Measurements from ENCODE around the gene EPHA3. TPM values are rescaled to one million over a fixed set of nuclear protein-coding genes. Genes with fewer than 3 reads are reported as not detected.
A peak's percentile ranks its signal among the peaks of the same experiment; 100 is the strongest.

Gene EPHA3
- total RNA-seq, 2 donors from 2014 or later: 0.15 to 0.18 TPM

GRCh38 chr3:89245612-89246011 lies 138.2 kb downstream of the EPHA3 start:
- Mint-ChIP-seq H3K4me1 (no peaks in the 10 kb centered on the region), H3K36me3 (ENCODE audit: low read depth) (no peaks in the 10 kb centered on the region), H3K27me3 (ENCODE audit: insufficient read depth) (no peaks in the 10 kb centered on the region), H3K4me3 (no peak overlapping the region), H3K27ac (no peak overlapping the region), H3K9me3 (no peaks in the 10 kb centered on the region)
- Histone ChIP-seq H3K4me1 (ENCODE audit: control insufficient read depth, insufficient read depth, low read length) (no peaks in the 10 kb centered on the region), H3K9ac (ENCODE audit: extremely low read depth, low read length, poor library complexity, severe bottlenecking) (no peak overlapping the region), H3K27me3 (ENCODE audit: control insufficient read depth, insufficient read depth, low read length, poor library complexity, severe bottlenecking) (no peaks in the 10 kb centered on the region), H3K4me3 (ENCODE audit: low read length) (no peak overlapping the region), H3K9me3 (ENCODE audit: control insufficient read depth, low read length) (no peaks in the 10 kb centered on the region), H3K36me3 (ENCODE audit: control insufficient read depth, insufficient read depth, low read length) (no peaks in the 10 kb centered on the region), H3K27ac (ENCODE audit: low read depth, low read length) (peak overlapping the region; percentile 90)
- 88 to 98% methylated on average over 1 to 2 of the region's 2 CpGs for WGBS, 2 experiments (ENCODE audit: insufficient coverage in 1 of 2, insufficient read length in 1 of 2)
- no peak for DNase-seq
- TF ChIP-seq CTCF (conservative IDR thresholded peaks at IDR 0.05): no peak

- no peaks in the 10 kb centered on the region for H3K4me1 Mint-ChIP-seq
- DNase-seq: peak; percentile 78
- Histone ChIP-seq H3K27ac (ENCODE audit: low read depth, low read length) (peak overlapping the region; percentile 90), H3K36me3 (ENCODE audit: control insufficient read depth, insufficient read depth, low read length) (no peaks in the 10 kb centered on the region), H3K4me3 (ENCODE audit: low read length) (no peak overlapping the region), H3K9ac (ENCODE audit: extremely low read depth, low read length, poor library complexity, severe bottlenecking) (no peak overlapping the region), H3K27me3 (ENCODE audit: control insufficient read depth, insufficient read depth, low read length, poor library complexity, severe bottlenecking) (no peaks in the 10 kb centered on the region), H3K9me3 (ENCODE audit: control insufficient read depth, low read length) (no peaks in the 10 kb centered on the region), H3K4me1 (ENCODE audit: control insufficient read depth, insufficient read depth, low read length) (no peaks in the 10 kb centered on the region)
- TF ChIP-seq CTCF (conservative IDR thresholded peaks at IDR 0.05): peak; percentile 64
- H3K27me3 Mint-ChIP-seq (ENCODE audit: insufficient read depth): no peaks in the 10 kb centered on the region
- WGBS, 2 experiments (ENCODE audit: insufficient coverage in 1 of 2, insufficient read length in 1 of 2): no CpG with 5 or more reads among the region's 1 CpG
- H3K27ac Mint-ChIP-seq: no peak overlapping the region
- H3K9me3 Mint-ChIP-seq: no peaks in the 10 kb centered on the region
- no peak overlapping the region for H3K4me3 Mint-ChIP-seq
- no peaks in the 10 kb centered on the region for H3K36me3 Mint-ChIP-seq (ENCODE audit: low read depth)
Observed at GRCh38 chr3:89246326-89246725, 138.9 kb downstream of the EPHA3 start.

- H3K4me1 ChIP-seq (ENCODE audit: control insufficient read depth, insufficient read depth, low read length): no peaks in the 10 kb centered on the region
- no peak for TF ChIP-seq CTCF (conservative IDR thresholded peaks at IDR 0.05)
- H3K27ac ChIP-seq (ENCODE audit: low read depth, low read length): no peak overlapping the region
- H3K4me1 Mint-ChIP-seq: no peaks in the 10 kb centered on the region
- H3K9me3 Mint-ChIP-seq: no peaks in the 10 kb centered on the region
- H3K36me3 Mint-ChIP-seq (ENCODE audit: low read depth): no peaks in the 10 kb centered on the region
- no peaks in the 10 kb centered on the region for H3K27me3 ChIP-seq (ENCODE audit: control insufficient read depth, insufficient read depth, low read length, poor library complexity, severe bottlenecking)
- H3K36me3 ChIP-seq (ENCODE audit: control insufficient read depth, insufficient read depth, low read length): no peaks in the 10 kb centered on the region
- no peaks in the 10 kb centered on the region for H3K27me3 Mint-ChIP-seq (ENCODE audit: insufficient read depth)
- no peaks in the 10 kb centered on the region for H3K9me3 ChIP-seq (ENCODE audit: control insufficient read depth, low read length)
- WGBS, 2 experiments (ENCODE audit: insufficient coverage in 1 of 2, insufficient read length in 1 of 2): 80% methylated on average over 1 of the region's 1 CpG; no CpG with 5 or more reads in 1 of the 2 experiments
- no peak for DNase-seq
- no peak overlapping the region for H3K4me3 Mint-ChIP-seq
- H3K27ac Mint-ChIP-seq: no peak overlapping the region
- no peak overlapping the region for H3K9ac ChIP-seq (ENCODE audit: extremely low read depth, low read length, poor library complexity, severe bottlenecking)
- no peak overlapping the region for H3K4me3 ChIP-seq (ENCODE audit: low read length)
Observed at GRCh38 chr3:89250742-89251141, 143.3 kb downstream of the EPHA3 start.
